Measurements from ENCODE around the gene VTI1B.

DNA sequence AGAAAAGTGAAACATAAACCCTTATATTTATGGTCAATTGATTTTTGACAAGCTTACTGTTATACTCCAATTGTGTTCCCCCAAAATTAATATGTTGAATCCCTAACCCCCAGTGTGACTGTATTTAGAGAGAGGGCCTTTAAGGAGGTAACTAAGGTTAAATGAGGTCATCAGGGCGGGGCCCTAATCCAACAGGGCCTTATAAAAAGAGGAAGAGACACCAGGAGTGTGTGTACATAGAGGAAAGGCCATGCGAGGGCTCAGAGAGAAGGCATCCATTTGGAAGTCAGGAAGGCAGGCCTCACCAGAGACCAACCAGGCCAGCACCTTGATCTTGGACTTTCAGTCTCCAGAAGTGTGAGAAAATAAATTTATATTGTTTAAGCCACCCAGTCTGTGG is 6.5 kb upstream of the VTI1B start:
- no peak for TF ChIP-seq CTCF (optimal IDR thresholded peaks at IDR 0.05 in 1 of 3, IDR thresholded peaks at IDR 0.05 in 1 of 3, conservative IDR thresholded peaks at IDR 0.05 in 1 of 3; ENCODE audit: extremely low read depth in 1 of 3, insufficient read depth in 2 of 3, low read length in 3 of 3)
- TF ChIP-seq EZH2 (IDR thresholded peaks at IDR 0.05; ENCODE audit: low read length) = no peak

Measured in keratinocyte (primary cell).